Astrocyte of the spinal cord (primary cell): ENCODE measurements around the gene RAB25.

Experiments
- DNase-seq: peaks from one replicate; pipeline ENCODE4 v3.0.0; 2011; ENCODE audit warnings: low read depth, low spot score
- H3K4me3 ChIP-seq: 2 replicates; pipeline ENCODE4 v1.5.1; 2011; ENCODE audit warnings: low read depth, mild to moderate bottlenecking, low read length, moderate library complexity
- CTCF ChIP-seq: IDR thresholded peaks from 2 replicates; pipeline ENCODE4 v1.5.1; 2012; ENCODE audit warnings: low read depth, mild to moderate bottlenecking, low read length, inconsistent platforms
- in situ Hi-C: cut with HindIII; loops from 2 replicates; pipeline ENCODE4 v1.10.0; 2017; ENCODE audit warnings: low sequenced_read_pairs

RAB25 gene

DNA sequence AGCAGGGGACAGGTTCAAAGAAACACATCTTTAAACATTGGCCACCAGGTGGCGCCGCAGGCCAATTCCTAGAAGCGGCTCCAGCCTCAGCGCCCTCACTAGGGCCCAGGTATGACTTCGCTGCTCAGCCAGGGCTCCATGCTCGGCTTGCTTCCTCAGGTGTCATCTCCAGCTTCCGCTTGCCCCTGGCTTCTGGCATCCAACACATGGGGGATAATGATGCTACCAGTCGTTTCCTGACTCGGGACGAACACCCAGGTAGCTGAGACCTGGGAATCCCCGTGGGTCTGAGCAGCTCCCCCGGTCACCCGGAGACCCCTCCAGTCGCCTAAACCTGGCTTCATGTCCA, 29.9 kb downstream of the RAB25 start:
- no peak overlapping the region for H3K4me3 ChIP-seq
- TF ChIP-seq CTCF: peak; percentile 63
- in situ Hi-C loops: no loop called here
- DNase-seq: peak; percentile 79

DNA sequence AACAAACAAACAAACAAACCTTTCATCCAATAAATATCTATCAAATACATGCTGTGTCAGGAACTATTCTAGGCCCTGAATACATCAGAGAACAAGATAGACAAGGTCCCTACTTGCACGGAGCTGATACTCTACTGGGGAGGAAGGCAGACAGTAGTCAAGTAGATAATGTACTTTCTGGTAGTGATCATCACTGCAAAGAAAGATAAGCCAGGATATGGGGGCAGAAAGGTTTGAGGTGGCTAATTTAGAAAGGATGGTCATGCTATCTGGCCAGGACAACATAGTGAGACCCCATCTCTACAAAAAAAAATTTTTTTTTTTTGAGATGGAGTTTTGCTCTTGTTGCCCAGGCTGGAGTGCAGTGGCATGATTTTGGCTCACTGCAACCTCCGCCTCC, 30.6 kb downstream of the RAB25 start:
- in situ Hi-C loops: no loop called here
- DNase-seq: no peak
- no peak overlapping the region for H3K4me3 ChIP-seq
- TF ChIP-seq CTCF: no peak

DNA sequence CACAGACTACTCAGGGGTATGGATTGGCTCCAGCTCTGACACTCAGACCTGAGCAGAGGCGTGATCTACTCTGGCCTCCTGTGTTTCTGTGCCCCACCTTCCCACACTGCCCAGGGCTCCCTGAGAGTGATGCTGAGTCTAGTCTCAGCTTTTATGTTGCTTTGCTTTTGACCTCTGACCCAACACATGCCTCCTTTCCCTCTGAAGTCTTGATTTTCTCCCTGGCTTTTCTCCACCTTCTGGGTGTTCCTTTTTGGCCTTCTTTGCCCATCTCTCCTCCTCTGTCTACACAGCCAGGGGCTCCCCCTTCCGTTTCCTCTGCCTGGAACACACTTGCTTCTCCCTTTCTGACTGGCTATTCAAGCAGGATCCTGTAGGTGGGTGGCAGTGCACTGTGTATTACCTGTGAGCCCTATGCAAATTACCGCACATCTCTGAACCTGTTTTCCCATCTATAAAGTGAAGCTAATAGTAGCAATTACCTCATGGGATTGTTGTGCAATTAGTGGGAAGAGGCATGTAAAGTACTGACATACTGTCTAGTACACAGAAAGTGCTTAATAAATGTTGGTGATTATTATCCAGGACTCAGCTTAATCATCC, 35.0 kb downstream of the RAB25 start:
- in situ Hi-C loops: no loop called here
- no peak overlapping the region for H3K4me3 ChIP-seq
- DNase-seq: no peak
- no peak for TF ChIP-seq CTCF

- no peak overlapping the region for H3K4me3 ChIP-seq
- in situ Hi-C loops: no loop called here
- DNase-seq: peak; percentile 83
- TF ChIP-seq CTCF: peak; percentile 99
Observed at GRCh38 chr1:156096640-156097391, 35.9 kb downstream of the RAB25 start.

DNA sequence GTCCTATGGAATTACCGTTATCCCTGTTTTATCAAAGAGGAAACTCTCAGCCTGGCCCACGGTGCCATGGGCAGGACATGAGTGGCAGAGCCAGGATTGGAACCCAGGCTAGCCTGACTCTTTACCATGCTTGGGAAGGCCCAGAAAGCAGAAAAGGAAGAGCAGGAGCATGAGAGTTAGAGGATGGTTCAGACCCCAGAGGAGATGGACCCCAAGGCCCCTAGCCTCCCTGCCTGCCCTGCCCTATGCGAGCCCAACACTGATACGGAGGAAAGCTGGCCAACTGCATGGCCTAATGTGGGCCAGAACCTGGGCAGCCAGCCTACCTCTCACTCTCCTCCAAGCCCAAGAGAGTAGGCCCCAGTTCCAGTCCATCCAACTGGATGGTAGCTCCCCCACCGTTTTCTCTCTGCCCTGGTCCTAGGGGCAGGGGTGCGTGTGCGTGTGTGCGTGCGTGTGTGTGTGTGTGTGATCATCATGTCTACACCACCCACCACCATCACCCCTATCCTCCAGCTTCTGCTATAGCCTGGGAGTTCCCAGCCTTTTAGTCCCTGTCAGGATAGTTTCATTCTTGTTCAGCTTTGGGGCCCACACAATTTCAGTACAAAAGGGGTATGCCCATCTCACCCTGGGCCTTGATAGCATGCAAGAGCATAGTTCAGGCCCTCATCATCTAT, 36.7 kb downstream of the RAB25 start:
- in situ Hi-C loops: no loop called here
- DNase-seq: no peak
- no peak for TF ChIP-seq CTCF
- no peak overlapping the region for H3K4me3 ChIP-seq

- H3K4me3 ChIP-seq: no peak overlapping the region
- DNase-seq: no peak
- no peak for TF ChIP-seq CTCF
- in situ Hi-C loops: no loop called here
Observed at GRCh38 chr1:156098784-156099183, 37.8 kb downstream of the RAB25 start.
